HepG2 (cell line): Measurements from ENCODE around the gene ARFGAP2. TPM values are rescaled to one million over a fixed set of nuclear protein-coding genes. Genes with fewer than 3 reads are reported as not detected.

Experiments used
- ATAC-seq: fragments of 200-7000 bp; cut with Tn5 transposase; 3 replicates; pipeline ENCODE4 v1.9.1; 2020; ENCODE audit warnings: mild to moderate bottlenecking, moderate library complexity
- BruUV-seq: library from RNA; stranded (reverse); fragments of 400-500 nt; replicated peaks from 2 replicates; lab custom pipeline; 2021; lab: Mats Ljungman, UMichigan
- CTCF ChIA-PET: fragments of 300-600 bp; formaldehyde crosslinking; extraction: SDS; loops from one replicate; lab custom pipeline; 2021; ENCODE audit warnings: low total read pairs, inconsistent platforms, low intra/inter-chr PET ratio; lab: Yijun Ruan, JAX
- POLR2A ChIA-PET: fragments of 350-600 bp; sonication (Branson Sonifier 250); formaldehyde crosslinking; loops from one replicate; lab custom pipeline; 2020; ENCODE audit warnings: antibody characterized with exemption, inconsistent platforms; lab: Yijun Ruan, JAX
- DNase-seq: peaks from one replicate; pipeline ENCODE4 v3.0.0-alpha.2; 2015; ENCODE audit warnings: low spot score
- FAIRE-seq: peaks from 3 replicates; lab custom pipeline; 2011; peaks lifted over from hg19 to GRCh38; lab: Jason Lieb, UNC
- H2AFZ ChIP-seq: one replicate; pipeline ENCODE4 v1.6.1; 2011; ENCODE audit warnings: low read length, inconsistent platforms
- H3K27ac ChIP-seq: fragments of 300-600 bp; 3 replicates; pipeline ENCODE4 v1.8.0; 2011; ENCODE audit warnings: mixed run types, mild to moderate bottlenecking, mixed read lengths, low read length, inconsistent platforms; ENCODE audit not compliant: insufficient read depth; ENCODE audit errors: extremely low read length
- H3K27me3 ChIP-seq, 2 experiments: fragments of 200-600 bp in 1 of 2; 2 replicates in 1 of 2; 3 replicates in 1 of 2; pipeline versions ENCODE4 v1.6.0 to v1.8.0; 2011; ENCODE audit warnings: low read length in 2 of 2, mild to moderate bottlenecking in 2 of 2, moderate library complexity in 2 of 2, inconsistent platforms in 1 of 2; ENCODE audit not compliant: insufficient read depth in 2 of 2, control insufficient read depth in 1 of 2
- H3K36me3 ChIP-seq, 2 experiments: fragments of 200-600 bp in 1 of 2; replicated peaks in 1 of 2; 2 replicates in 1 of 2; 3 replicates in 1 of 2; pipeline versions ENCODE4 v1.5.1 to v1.8.0; 2011; ENCODE audit warnings: low read length in 2 of 2, inconsistent platforms in 1 of 2; ENCODE audit not compliant: insufficient read depth in 2 of 2, control insufficient read depth in 1 of 2
- H3K4me1 ChIP-seq: 2 replicates; pipeline ENCODE4 v1.5.1; 2012; ENCODE audit warnings: low read length, inconsistent platforms; ENCODE audit not compliant: insufficient read depth
- H3K4me2 ChIP-seq: 2 replicates; pipeline ENCODE4 v1.6.0; 2011; ENCODE audit warnings: low read depth, low read length, inconsistent platforms
- H3K4me3 ChIP-seq, 3 experiments: fragments of 200-600 bp in 1 of 3; sonication (generic), shearing (Covaris generic) in 1 of 3; replicated peaks in 1 of 3; 2 replicates each; pipeline ENCODE4 v1.5.1; 2011 to 2016; ENCODE audit warnings: low read length in 3 of 3, inconsistent platforms in 2 of 3, low read depth in 2 of 3, mild to moderate bottlenecking in 2 of 3, control low read depth in 1 of 3, mixed read lengths in 1 of 3; ENCODE audit not compliant: insufficient read depth in 1 of 3
- H3K79me2 ChIP-seq: one replicate; pipeline ENCODE4 v1.6.1; 2011; ENCODE audit warnings: low read length, inconsistent platforms; ENCODE audit not compliant: insufficient read depth
- H3K9ac ChIP-seq: 2 replicates; pipeline ENCODE4 v1.6.0; 2011; ENCODE audit warnings: mild to moderate bottlenecking, low read depth, low read length, inconsistent platforms; ENCODE audit not compliant: insufficient read depth
- H3K9me3 ChIP-seq: 2 replicates; pipeline ENCODE4 v1.5.1; 2012; ENCODE audit warnings: mild to moderate bottlenecking, low read length
- H4K20me1 ChIP-seq: 2 replicates; pipeline ENCODE4 v1.6.0; 2011; ENCODE audit warnings: inconsistent platforms, mild to moderate bottlenecking, low read length, moderate library complexity; ENCODE audit not compliant: insufficient read depth
- AGO2 ChIP-seq: fragments of 200-400 bp; formaldehyde crosslinking; optimal IDR thresholded peaks from 2 replicates; pipeline ENCODE3; 2017; ENCODE audit warnings: mild to moderate bottlenecking, low read depth, low read length, moderate library complexity
- CHD2 ChIP-seq: IDR thresholded peaks from 2 replicates; pipeline ENCODE4 v1.6.1; 2011; ENCODE audit warnings: low read depth, low read length, improper control_type of control experiment
- HES4 ChIP-seq: sonication (generic); formaldehyde crosslinking; IDR thresholded peaks from 2 replicates; pipeline ENCODE4 v1.9.0; 2021; ENCODE audit warnings: mild to moderate bottlenecking, missing genetic modification reagents, borderline replicate concordance
- NFIB ChIP-seq: sonication (generic); formaldehyde crosslinking; IDR thresholded peaks from 2 replicates; pipeline ENCODE4 v1.9.0; 2021; ENCODE audit warnings: missing genetic modification reagents, mild to moderate bottlenecking, borderline replicate concordance
- ONECUT2 ChIP-seq: sonication (generic); formaldehyde crosslinking; IDR thresholded peaks from 2 replicates; pipeline ENCODE4 v1.4.0; 2020; ENCODE audit warnings: missing genetic modification reagents
- PATZ1 ChIP-seq: sonication (generic); formaldehyde crosslinking; IDR thresholded peaks from 2 replicates; pipeline ENCODE4 v1.4.0; 2020; ENCODE audit warnings: missing genetic modification reagents
- POLR2A ChIP-seq, 2 experiments: IDR thresholded peaks; 2 replicates each; pipeline ENCODE4 v1.6.1; 2011; ENCODE audit warnings: low read depth in 2 of 2, low read length in 2 of 2, mild to moderate bottlenecking in 1 of 2, moderate library complexity in 1 of 2; ENCODE audit not compliant: insufficient read depth in 1 of 2
- POLR2AphosphoS5 ChIP-seq: IDR thresholded peaks from 2 replicates; pipeline ENCODE4 v1.6.1; 2012; ENCODE audit warnings: low read depth, low read length
- WGBS: methylation state at CpG from one replicate; pipeline ENCODE4 v1.1.6; 2017; ENCODE audit warnings: low lambda C conversion rate; 5-methylcytosine and 5-hydroxymethylcytosine counted together
- in situ Hi-C: cut with HindIII; loops from 2 replicates; pipeline ENCODE4 v1.10.0; 2017; ENCODE audit warnings: low pct_unique_long_range_greater_than_20kb; ENCODE audit not compliant: extremely low pct_ligation_motif_present
- intact Hi-C: fragments of 100-400 bp; cut with micrococcal nuclease; formaldehyde crosslinking; loops from one replicate; pipeline ENCODE4 v1.10.0; 2022; ENCODE audit not compliant: unreplicated experiment
- polyA plus RNA-seq, 8 experiments: library from polyadenylated mRNA; depleted of rRNA in 3 of 8; stranded (reverse) in 7 of 8; unstranded in 1 of 8; fragments of >200 nt; fragmentation: Illumina TruSeq in 4 of 8; extraction: Trizol in 4 of 8; gene quantifications; 2 replicates each; pipeline versions ENCODE4 v1.2.1 to v1.2.3, GENCODE V29; 2011 to 2016; ENCODE audit warnings: low read depth in 4 of 8, missing spikeins in 1 of 8, mixed read lengths in 1 of 8; ENCODE audit not compliant: insufficient read depth in 1 of 8
- total RNA-seq, 5 experiments: library from RNA; depleted of rRNA; stranded (reverse); fragments of >200 nt; fragmentation: Illumina TruSeq; extraction: Trizol; gene quantifications; 2 replicates each; pipeline ENCODE4 v1.2.3, GENCODE V29; 2016; ENCODE audit warnings: low read depth in 1 of 5

The ARFGAP2 gene
- total and polyA plus RNA-seq, 2 of the 13 experiments (the other 11 are each of a cell fraction or from before 2014, with no cell fraction given) = 32.3 to 75.3 TPM

- TF ChIP-seq CHD2 (no peak), ONECUT2 (CRISPR knock-in tag) (no peak), POLR2A (IDR thresholded peaks at IDR 0.05; ENCODE audit: insufficient read depth in 1 of 2, low read depth in 2 of 2, low read length in 2 of 2) (0 out of 4 replicates have a peak, but pooled peaks of 1 of the 2 experiments have one; percentile 23), HES4 (CRISPR knock-in tag) (no peak), NFIB (CRISPR knock-in tag) (no peak), AGO2 (peak; percentile 44)
- Histone ChIP-seq H4K20me1 (peaks cover 10% of the 10 kb centered on the region; the same call in 1 of the 2 replicates), H3K4me3 (no peak overlapping the region), H3K27ac (no peak overlapping the region), H3K36me3 (peaks cover 32 to 49% of the 10 kb centered on the region in 2 experiments), H3K4me2 (no peak overlapping the region), H3K9ac (no peak overlapping the region), H3K27me3 (no peaks in the 10 kb centered on the region), H3K79me2 (peaks cover 6% of the 10 kb centered on the region), H3K9me3 (no peaks in the 10 kb centered on the region), H2AFZ (no peak overlapping the region), H3K4me1 (peaks cover 21% of the 10 kb centered on the region)
- CTCF ChIA-PET = no interaction called here
- intact Hi-C loops = no loop called here
- POLR2A ChIA-PET = no interaction called here
- no peak for ATAC-seq
- FAIRE-seq = no peak
- no peak for DNase-seq
- no TSS peak for BruUV-seq
- in situ Hi-C loops = loop anchor here (5.0 kb wide), 1 partner anchor 277 kb away; no protein-coding TSS in a partner anchor
- WGBS = 94% methylated on average over 2 of the region's 4 CpGs
Observed at GRCh38 chr11:47164321-47164720, 12.4 kb downstream of the ARFGAP2 start.

- ChIA-PET POLR2A (interaction anchor here (1.5 kb wide), 1 partner anchor 95 kb away, joined by 6 read pairs; no protein-coding TSS in a partner anchor), CTCF (interaction anchor here (5.3 kb wide), 1 partner anchor 274 kb away, joined by 52 read pairs; no protein-coding TSS in a partner anchor)
- peaks cover 21% of the 10 kb centered on the region for H3K4me1 ChIP-seq
- no peak overlapping the region for H3K27ac ChIP-seq
- no peak overlapping the region for H3K9ac ChIP-seq
- in situ Hi-C loops (loop anchor here (5.0 kb wide), 1 partner anchor 277 kb away; no protein-coding TSS in a partner anchor), intact Hi-C loops (no loop called here)
- H3K36me3 ChIP-seq = peaks cover 30 to 47% of the 10 kb centered on the region in 2 experiments
- peaks cover 6% of the 10 kb centered on the region for H3K79me2 ChIP-seq
- H3K4me2 ChIP-seq = no peak overlapping the region
- no peak for DNase-seq
- no peaks in the 10 kb centered on the region for H3K27me3 ChIP-seq
- H2AFZ ChIP-seq = no peak overlapping the region
- no peaks in the 10 kb centered on the region for H3K9me3 ChIP-seq
- H4K20me1 ChIP-seq = peaks cover 10% of the 10 kb centered on the region; the same call in 1 of the 2 replicates
- ATAC-seq = no peak
- TF ChIP-seq POLR2AphosphoS5 (0 out of 2 replicates have a peak, but pooled peaks have one; percentile 3), AGO2 (peak; percentile 82), PATZ1 (CRISPR knock-in tag) (no peak)
- WGBS = 95% methylated on average over 10 of the region's 15 CpGs
- H3K4me3 ChIP-seq = no peak overlapping the region
- FAIRE-seq = no peak
- no TSS peak for BruUV-seq
Observed at GRCh38 chr11:47163898-47164297, 12.8 kb downstream of the ARFGAP2 start.
